ENCODE measurements around the gene TFF2.

- TF ChIP-seq CTCF (IDR thresholded peaks at IDR 0.05; ENCODE audit: low read length), result no peak
- TF ChIP-seq EZH2 (IDR thresholded peaks at IDR 0.05; ENCODE audit: borderline replicate concordance, low read length), result no peak
Measured at GRCh38 chr21:42319376-42319775, 31.4 kb downstream of the TFF2 start.

Measured in OCI-LY1 (cell line).